ENCODE measurements around the gene ACVR1C.

GRCh38 chr2:157536815-157537214 is 91.8 kb downstream of the ACVR1C start:
- TF ChIP-seq POLR2A (IDR thresholded peaks at IDR 0.05) (no peak), POLR2AphosphoS5 (IDR thresholded peaks at IDR 0.05) (no peak)
- TF ChIP-seq, protein P1, sequence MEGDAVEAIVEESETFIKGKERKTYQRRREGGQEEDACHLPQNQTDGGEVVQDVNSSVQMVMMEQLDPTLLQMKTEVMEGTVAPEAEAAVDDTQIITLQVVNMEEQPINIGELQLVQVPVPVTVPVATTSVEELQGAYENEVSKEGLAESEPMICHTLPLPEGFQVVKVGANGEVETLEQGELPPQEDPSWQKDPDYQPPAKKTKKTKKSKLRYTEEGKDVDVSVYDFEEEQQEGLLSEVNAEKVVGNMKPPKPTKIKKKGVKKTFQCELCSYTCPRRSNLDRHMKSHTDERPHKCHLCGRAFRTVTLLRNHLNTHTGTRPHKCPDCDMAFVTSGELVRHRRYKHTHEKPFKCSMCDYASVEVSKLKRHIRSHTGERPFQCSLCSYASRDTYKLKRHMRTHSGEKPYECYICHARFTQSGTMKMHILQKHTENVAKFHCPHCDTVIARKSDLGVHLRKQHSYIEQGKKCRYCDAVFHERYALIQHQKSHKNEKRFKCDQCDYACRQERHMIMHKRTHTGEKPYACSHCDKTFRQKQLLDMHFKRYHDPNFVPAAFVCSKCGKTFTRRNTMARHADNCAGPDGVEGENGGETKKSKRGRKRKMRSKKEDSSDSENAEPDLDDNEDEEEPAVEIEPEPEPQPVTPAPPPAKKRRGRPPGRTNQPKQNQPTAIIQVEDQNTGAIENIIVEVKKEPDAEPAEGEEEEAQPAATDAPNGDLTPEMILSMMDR (IDR thresholded peaks at IDR 0.05), result no peak
